ENCODE results near the gene CLDN3. TPM values are rescaled to one million over a fixed set of nuclear protein-coding genes. Genes with fewer than 3 reads are reported as not detected.
"Not testable (repeated sequence)": the region's sequence is repeated elsewhere in the genome, so short reads cannot be mapped to it uniquely, and the experiment has no call there.

The CLDN3 gene
- total RNA-seq, 1 donor, result not detected

DNA sequence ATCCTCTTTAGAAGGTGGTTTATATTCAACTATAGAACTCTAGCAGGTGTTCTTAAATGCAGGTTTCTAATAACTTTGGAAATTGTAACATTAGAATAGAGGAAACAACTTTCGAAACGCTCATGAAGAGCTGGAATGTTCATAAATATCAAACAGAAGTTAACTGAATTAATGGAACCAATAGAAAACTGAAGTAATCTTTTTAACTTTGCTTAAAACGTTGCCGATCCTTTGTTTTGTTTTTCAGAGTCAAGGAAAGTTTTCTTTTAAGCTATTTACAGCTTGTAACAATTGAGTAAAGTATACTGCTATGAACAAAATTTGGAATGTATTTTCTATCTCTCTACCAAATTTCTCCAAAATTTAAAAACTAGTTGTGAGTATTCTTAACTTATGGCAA, 19.0 kb upstream of the CLDN3 start:
- Histone ChIP-seq H3K4me3 (ENCODE audit: insufficient read depth, low read length) (no peak overlapping the region), H3K9me3 (ENCODE audit: low read depth, low read length) (no peaks in the 10 kb centered on the region)
- TF ChIP-seq CTCF (IDR thresholded peaks at IDR 0.05; ENCODE audit: extremely low read depth, low read depth, low read length), result no peak

GRCh38 chr7:73787786-73788048, 17.6 kb upstream of the CLDN3 start:
- not testable (repeated sequence) for H3K79me2 ChIP-seq (ENCODE audit: insufficient read depth, low read length); H3K4me1 ChIP-seq (ENCODE audit: insufficient read depth, low read length); H3K4me3 ChIP-seq (ENCODE audit: insufficient read depth, low read length); H3K9me3 ChIP-seq (ENCODE audit: low read depth, low read length); H3K4me2 ChIP-seq (ENCODE audit: insufficient read depth, low read length); H3K36me3 ChIP-seq (ENCODE audit: insufficient read depth, low read length); DNase-seq (ENCODE audit: insufficient read length, low spot score, missing footprints); H3K27ac ChIP-seq (ENCODE audit: low read depth, low read length); H4K20me1 ChIP-seq (ENCODE audit: insufficient read depth, low read length); H3K27me3 ChIP-seq (ENCODE audit: insufficient read depth, low read length); H2AFZ ChIP-seq (ENCODE audit: low read length)

More for the DNA sequence above, 19.0 kb upstream of the CLDN3 start:
- Histone ChIP-seq H3K27me3 (ENCODE audit: insufficient read depth, low read length) (no peaks in the 10 kb centered on the region), H4K20me1 (ENCODE audit: insufficient read depth, low read length) (no peaks in the 10 kb centered on the region), H3K36me3 (ENCODE audit: insufficient read depth, low read length) (no peaks in the 10 kb centered on the region), H3K27ac (ENCODE audit: low read depth, low read length) (no peak overlapping the region), H2AFZ (ENCODE audit: low read length) (no peak overlapping the region), H3K79me2 (ENCODE audit: insufficient read depth, low read length) (no peaks in the 10 kb centered on the region), H3K4me1 (ENCODE audit: insufficient read depth, low read length) (no peaks in the 10 kb centered on the region), H3K4me2 (ENCODE audit: insufficient read depth, low read length) (no peak overlapping the region)
- no peak for DNase-seq (ENCODE audit: insufficient read length, low spot score, missing footprints)

GRCh38 chr7:73786588-73786987, 16.5 kb upstream of the CLDN3 start:
- no peak overlapping the region for H3K4me3 ChIP-seq (ENCODE audit: insufficient read depth, low read length)
- H2AFZ ChIP-seq (ENCODE audit: low read length), result no peak overlapping the region
- H4K20me1 ChIP-seq (ENCODE audit: insufficient read depth, low read length), result no peaks in the 10 kb centered on the region
- H3K36me3 ChIP-seq (ENCODE audit: insufficient read depth, low read length), result no peaks in the 10 kb centered on the region
- H3K4me1 ChIP-seq (ENCODE audit: insufficient read depth, low read length), result no peaks in the 10 kb centered on the region
- no peaks in the 10 kb centered on the region for H3K79me2 ChIP-seq (ENCODE audit: insufficient read depth, low read length)
- no peaks in the 10 kb centered on the region for H3K9me3 ChIP-seq (ENCODE audit: low read depth, low read length)
- no peak for DNase-seq (ENCODE audit: insufficient read length, low spot score, missing footprints)
- H3K27me3 ChIP-seq (ENCODE audit: insufficient read depth, low read length), result no peaks in the 10 kb centered on the region
- TF ChIP-seq CTCF (IDR thresholded peaks at IDR 0.05; ENCODE audit: extremely low read depth, low read depth, low read length), result no peak
- H3K27ac ChIP-seq (ENCODE audit: low read depth, low read length), result no peak overlapping the region
- H3K4me2 ChIP-seq (ENCODE audit: insufficient read depth, low read length), result no peak overlapping the region

DNA sequence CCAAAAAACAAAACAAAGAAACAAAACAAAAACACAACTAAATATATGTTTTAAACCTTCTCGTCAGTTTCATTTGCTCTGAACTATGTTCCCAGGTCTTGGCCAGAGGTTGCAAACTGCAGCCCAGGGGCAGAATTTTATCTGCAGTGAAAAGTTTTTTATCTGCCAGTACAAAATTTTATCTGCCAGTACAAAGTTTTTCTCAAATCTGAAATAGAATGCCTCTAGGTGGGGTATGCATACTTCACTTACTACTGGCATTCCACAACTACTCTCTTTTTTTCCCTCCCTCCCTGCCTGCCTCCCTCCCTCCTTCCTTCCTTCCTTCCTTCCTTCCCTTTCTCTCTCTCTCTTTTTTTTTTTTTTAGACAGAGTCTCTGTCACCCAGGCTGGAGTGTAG, 9.4 kb upstream of the CLDN3 start:
- Histone ChIP-seq H3K4me1 (ENCODE audit: insufficient read depth, low read length) (no peaks in the 10 kb centered on the region), H3K27ac (ENCODE audit: low read depth, low read length) (no peak overlapping the region), H2AFZ (ENCODE audit: low read length) (no peak overlapping the region), H3K4me3 (ENCODE audit: insufficient read depth, low read length) (no peak overlapping the region), H4K20me1 (ENCODE audit: insufficient read depth, low read length) (no peaks in the 10 kb centered on the region), H3K36me3 (ENCODE audit: insufficient read depth, low read length) (no peaks in the 10 kb centered on the region), H3K9me3 (ENCODE audit: low read depth, low read length) (no peaks in the 10 kb centered on the region), H3K27me3 (ENCODE audit: insufficient read depth, low read length) (no peaks in the 10 kb centered on the region), H3K4me2 (ENCODE audit: insufficient read depth, low read length) (no peak overlapping the region), H3K79me2 (ENCODE audit: insufficient read depth, low read length) (no peaks in the 10 kb centered on the region)
- peak; percentile 52 for DNase-seq (ENCODE audit: insufficient read length, low spot score, missing footprints)
- no peak for TF ChIP-seq CTCF (IDR thresholded peaks at IDR 0.05; ENCODE audit: extremely low read depth, low read depth, low read length)

Data from osteoblast (primary cell).